T-helper 2 cell (primary cell): ENCODE data around the gene PINK1.
"Not testable (repeated sequence)": the region's sequence is repeated elsewhere in the genome, so short reads cannot be mapped to it uniquely, and the experiment has no call there.

Experiments used
- DNase-seq, 5 experiments: peaks; one replicate each; pipeline versions ENCODE4 v3.0.0 to v3.0.0-alpha.2; 2012 to 2022

The PINK1 gene

GRCh38 chr1:20648438-20648837 lies 15.2 kb downstream of the PINK1 start:
- DNase-seq, result no peak

GRCh38 chr1:20648946-20649345 lies 15.7 kb downstream of the PINK1 start:
- no peak for DNase-seq

- no peak for DNase-seq
Measured at GRCh38 chr1:20652300-20652699, 19.0 kb downstream of the PINK1 start.

- DNase-seq, result no peak
Measured at GRCh38 chr1:20654104-20654690, 20.9 kb downstream of the PINK1 start.

GRCh38 chr1:20657024-20657423 lies 23.8 kb downstream of the PINK1 start:
- DNase-seq, result no peak

- DNase-seq, result peak in 1 of 5 experiments; percentile 10
Measured at GRCh38 chr1:20658166-20658915, 25.1 kb downstream of the PINK1 start.

GRCh38 chr1:20660363-20660762 lies 27.1 kb downstream of the PINK1 start:
- no peak for DNase-seq

GRCh38 chr1:20660847-20661206 lies 27.6 kb downstream of the PINK1 start:
- peak in 2 of 5 experiments; percentile 23 to 27 for DNase-seq

GRCh38 chr1:20661207-20662109 lies 28.2 kb downstream of the PINK1 start, which contains the start of gene DDOST:
Gene DDOST (minus strand): TSS chr1:20661369. CDS start chr1:20661350, 19 bp downstream.
- peak; percentile 76 to 99 (median 93) for DNase-seq

GRCh38 chr1:20662110-20662475 lies 28.8 kb downstream of the PINK1 start:
- no peak for DNase-seq

GRCh38 chr1:20663365-20663764 lies 30.1 kb downstream of the PINK1 start:
- DNase-seq, result no peak

GRCh38 chr1:20663969-20664715 lies 30.9 kb downstream of the PINK1 start:
- no peak for DNase-seq

GRCh38 chr1:20665726-20666125 lies 32.5 kb downstream of the PINK1 start:
- no peak for DNase-seq

GRCh38 chr1:20666146-20666545 lies 32.9 kb downstream of the PINK1 start:
- DNase-seq, result no peak

- DNase-seq, result peak in 1 of 5 experiments; percentile 55
Measured at GRCh38 chr1:20666804-20667203, 33.5 kb downstream of the PINK1 start.

GRCh38 chr1:20668581-20668980 lies 35.3 kb downstream of the PINK1 start:
- DNase-seq, result no peak

- no peak for DNase-seq
Measured at GRCh38 chr1:20670936-20671335, 37.7 kb downstream of the PINK1 start.

- no peak for DNase-seq
Measured at GRCh38 chr1:20672265-20672632, 39.0 kb downstream of the PINK1 start.

- DNase-seq, result not testable (repeated sequence)
Measured at GRCh38 chr1:20673626-20674025, 40.4 kb downstream of the PINK1 start.

- peak in 1 of 5 experiments; percentile 77 for DNase-seq
Measured at GRCh38 chr1:20678599-20678998, 45.3 kb downstream of the PINK1 start.

GRCh38 chr1:20680269-20680668 lies 47.0 kb downstream of the PINK1 start:
- DNase-seq, result no peak

- DNase-seq, result no peak
Measured at GRCh38 chr1:20681999-20682398, 48.7 kb downstream of the PINK1 start.
